ENCODE results near the gene TLCD5.

TLCD5 gene

GRCh38 chr11:120329556-120329955 is 4.5 kb downstream of the TLCD5 start:
- H3K27me3 ChIP-seq (ENCODE audit: control insufficient read depth in 1 of 2, insufficient read depth in 2 of 2, low read length in 2 of 2): no peaks in the 10 kb centered on the region
- H3K36me3 ChIP-seq (ENCODE audit: control insufficient read depth in 2 of 2, insufficient read depth in 2 of 2, low read length in 2 of 2): peaks cover 9 to 20% of the 10 kb centered on the region in 2 donors
- H3K9me3 ChIP-seq (ENCODE audit: control insufficient read depth in 2 of 2, low read length in 2 of 2): no peaks in the 10 kb centered on the region
- H3K4me3 ChIP-seq (ENCODE audit: low read length in 2 of 2): no peak overlapping the region
- no peak overlapping the region for H3K9ac ChIP-seq (ENCODE audit: low read length in 2 of 2)
- H3K27ac ChIP-seq (ENCODE audit: low read length): no peak overlapping the region
- H3K4me1 ChIP-seq (ENCODE audit: control insufficient read depth, insufficient read depth, low read length): peaks cover 16% of the 10 kb centered on the region

- Histone ChIP-seq H3K9me3 (ENCODE audit: control insufficient read depth in 2 of 2, low read length in 2 of 2) (no peaks in the 10 kb centered on the region), H3K27ac (ENCODE audit: low read length) (no peak overlapping the region), H3K4me1 (ENCODE audit: control insufficient read depth, insufficient read depth, low read length) (peaks cover 13% of the 10 kb centered on the region), H3K4me3 (ENCODE audit: low read length in 2 of 2) (no peak overlapping the region), H3K27me3 (ENCODE audit: control insufficient read depth in 1 of 2, insufficient read depth in 2 of 2, low read length in 2 of 2) (no peaks in the 10 kb centered on the region), H3K36me3 (ENCODE audit: control insufficient read depth in 2 of 2, insufficient read depth in 2 of 2, low read length in 2 of 2) (peaks cover 9 to 20% of the 10 kb centered on the region in 2 donors), H3K9ac (ENCODE audit: low read length in 2 of 2) (no peak overlapping the region)
Measured at GRCh38 chr11:120330045-120330444, 4.9 kb downstream of the TLCD5 start.

GRCh38 chr11:120331301-120331996 is 6.3 kb downstream of the TLCD5 start:
- H3K27me3 ChIP-seq (ENCODE audit: control insufficient read depth in 1 of 2, insufficient read depth in 2 of 2, low read length in 2 of 2): no peaks in the 10 kb centered on the region
- H3K9me3 ChIP-seq (ENCODE audit: control insufficient read depth in 2 of 2, low read length in 2 of 2): no peaks in the 10 kb centered on the region
- no peak overlapping the region for H3K9ac ChIP-seq (ENCODE audit: low read length in 2 of 2)
- peaks cover 7% of the 10 kb centered on the region for H3K4me1 ChIP-seq (ENCODE audit: control insufficient read depth, insufficient read depth, low read length)
- H3K4me3 ChIP-seq (ENCODE audit: low read length in 2 of 2): no peak overlapping the region
- peaks cover 9 to 20% of the 10 kb centered on the region in 2 donors for H3K36me3 ChIP-seq (ENCODE audit: control insufficient read depth in 2 of 2, insufficient read depth in 2 of 2, low read length in 2 of 2)
- H3K27ac ChIP-seq (ENCODE audit: low read length): no peak overlapping the region

- peaks cover 9 to 20% of the 10 kb centered on the region in 2 donors for H3K36me3 ChIP-seq (ENCODE audit: control insufficient read depth in 2 of 2, insufficient read depth in 2 of 2, low read length in 2 of 2)
- no peak overlapping the region for H3K9ac ChIP-seq (ENCODE audit: low read length in 2 of 2)
- no peak overlapping the region for H3K27ac ChIP-seq (ENCODE audit: low read length)
- H3K27me3 ChIP-seq (ENCODE audit: control insufficient read depth in 1 of 2, insufficient read depth in 2 of 2, low read length in 2 of 2): no peaks in the 10 kb centered on the region
- peaks cover 2% of the 10 kb centered on the region for H3K4me1 ChIP-seq (ENCODE audit: control insufficient read depth, insufficient read depth, low read length)
- H3K9me3 ChIP-seq (ENCODE audit: control insufficient read depth in 2 of 2, low read length in 2 of 2): no peaks in the 10 kb centered on the region
- no peak overlapping the region for H3K4me3 ChIP-seq (ENCODE audit: low read length in 2 of 2)
Measured at GRCh38 chr11:120332822-120333716, 8.0 kb downstream of the TLCD5 start.

- Histone ChIP-seq H3K4me3 (ENCODE audit: low read length in 2 of 2) (no peak overlapping the region), H3K36me3 (ENCODE audit: control insufficient read depth in 2 of 2, insufficient read depth in 2 of 2, low read length in 2 of 2) (peaks cover 9 to 20% of the 10 kb centered on the region in 2 donors), H3K4me1 (ENCODE audit: control insufficient read depth, insufficient read depth, low read length) (peaks cover 2% of the 10 kb centered on the region), H3K27me3 (ENCODE audit: control insufficient read depth in 1 of 2, insufficient read depth in 2 of 2, low read length in 2 of 2) (no peaks in the 10 kb centered on the region), H3K27ac (ENCODE audit: low read length) (no peak overlapping the region), H3K9me3 (ENCODE audit: control insufficient read depth in 2 of 2, low read length in 2 of 2) (no peaks in the 10 kb centered on the region), H3K9ac (ENCODE audit: low read length in 2 of 2) (no peak overlapping the region)
Measured at GRCh38 chr11:120333801-120334200, 8.7 kb downstream of the TLCD5 start.

GRCh38 chr11:120334332-120334731 is 9.2 kb downstream of the TLCD5 start:
- no peaks in the 10 kb centered on the region for H3K27me3 ChIP-seq (ENCODE audit: control insufficient read depth in 1 of 2, insufficient read depth in 2 of 2, low read length in 2 of 2)
- H3K9me3 ChIP-seq (ENCODE audit: control insufficient read depth in 2 of 2, low read length in 2 of 2): no peaks in the 10 kb centered on the region
- H3K36me3 ChIP-seq (ENCODE audit: control insufficient read depth in 2 of 2, insufficient read depth in 2 of 2, low read length in 2 of 2): peaks cover 9 to 20% of the 10 kb centered on the region in 2 donors
- no peak overlapping the region for H3K9ac ChIP-seq (ENCODE audit: low read length in 2 of 2)
- H3K27ac ChIP-seq (ENCODE audit: low read length): no peak overlapping the region
- no peak overlapping the region for H3K4me3 ChIP-seq (ENCODE audit: low read length in 2 of 2)
- peaks cover 5% of the 10 kb centered on the region for H3K4me1 ChIP-seq (ENCODE audit: control insufficient read depth, insufficient read depth, low read length)

- Histone ChIP-seq H3K36me3 (ENCODE audit: control insufficient read depth in 2 of 2, insufficient read depth in 2 of 2, low read length in 2 of 2) (peaks cover 5 to 16% of the 10 kb centered on the region in 2 donors), H3K27ac (ENCODE audit: low read length) (peak overlapping the region; percentile 84), H3K9ac (ENCODE audit: low read length in 2 of 2) (peak overlapping the region; percentile 80 to 87), H3K9me3 (ENCODE audit: control insufficient read depth in 2 of 2, low read length in 2 of 2) (no peaks in the 10 kb centered on the region), H3K27me3 (ENCODE audit: control insufficient read depth in 1 of 2, insufficient read depth in 2 of 2, low read length in 2 of 2) (no peaks in the 10 kb centered on the region), H3K4me3 (ENCODE audit: low read length in 2 of 2) (peak overlapping the region; percentile 72 to 90), H3K4me1 (ENCODE audit: control insufficient read depth, insufficient read depth, low read length) (peaks cover 10% of the 10 kb centered on the region)
Measured at GRCh38 chr11:120334894-120335462, 9.9 kb downstream of the TLCD5 start.

- peaks cover 0 to 10% of the 10 kb centered on the region in 2 donors for H3K36me3 ChIP-seq (ENCODE audit: control insufficient read depth in 2 of 2, insufficient read depth in 2 of 2, low read length in 2 of 2)
- peaks cover 12% of the 10 kb centered on the region for H3K4me1 ChIP-seq (ENCODE audit: control insufficient read depth, insufficient read depth, low read length)
- peak overlapping the region; percentile 72 to 90 for H3K4me3 ChIP-seq (ENCODE audit: low read length in 2 of 2)
- H3K9ac ChIP-seq (ENCODE audit: low read length in 2 of 2): peak overlapping the region; percentile 80 to 87
- no peaks in the 10 kb centered on the region for H3K9me3 ChIP-seq (ENCODE audit: control insufficient read depth in 2 of 2, low read length in 2 of 2)
- H3K27ac ChIP-seq (ENCODE audit: low read length): peak overlapping the region; percentile 84
- H3K27me3 ChIP-seq (ENCODE audit: control insufficient read depth in 1 of 2, insufficient read depth in 2 of 2, low read length in 2 of 2): no peaks in the 10 kb centered on the region
Measured at GRCh38 chr11:120335556-120335907, 10.4 kb downstream of the TLCD5 start.

- peaks cover 14% of the 10 kb centered on the region for H3K4me1 ChIP-seq (ENCODE audit: control insufficient read depth, insufficient read depth, low read length)
- H3K36me3 ChIP-seq (ENCODE audit: control insufficient read depth in 2 of 2, insufficient read depth in 2 of 2, low read length in 2 of 2): peaks cover 0 to 6% of the 10 kb centered on the region in 2 donors
- H3K4me3 ChIP-seq (ENCODE audit: low read length in 2 of 2): peak within 1 kb of the TSS; percentile 90 to 99
- H3K27me3 ChIP-seq (ENCODE audit: control insufficient read depth in 1 of 2, insufficient read depth in 2 of 2, low read length in 2 of 2): no peaks in the 10 kb centered on the region
- H3K27ac ChIP-seq (ENCODE audit: low read length): peak within 1 kb of the TSS; percentile 84
- H3K9me3 ChIP-seq (ENCODE audit: control insufficient read depth in 2 of 2, low read length in 2 of 2): no peaks in the 10 kb centered on the region
- H3K9ac ChIP-seq (ENCODE audit: low read length in 2 of 2): peak within 1 kb of the TSS; percentile 90 to 96
Measured at GRCh38 chr11:120335908-120336640, 11.0 kb downstream of the TLCD5 start, which contains the start of gene ARHGEF12. Gene ARHGEF12, plus strand, starts transcription at chr11:120336413. Its CDS starts 831 bp downstream, at chr11:120337244.
